ENCODE measurements around the gene ANKUB1. TPM values are rescaled to one million over a fixed set of nuclear protein-coding genes. Genes with fewer than 3 reads are reported as not detected.

The ANKUB1 gene
- total and polyA plus RNA-seq, 9 of the 15 experiments (the other 6 are each of a cell fraction or from before 2014, with no cell fraction given): not detected

GRCh38 chr3:149810846-149811245 is 18.5 kb upstream of the ANKUB1 start:
- TF ChIP-seq MAFF (IDR thresholded peaks at IDR 0.05; ENCODE audit: low read length): no peak
- no peak for TF ChIP-seq YY1 (IDR thresholded peaks at IDR 0.05; ENCODE audit: borderline replicate concordance in 1 of 3, control insufficient read depth in 1 of 3, extremely low read depth in 1 of 3, insufficient read depth in 3 of 3, insufficient read length in 1 of 3, insufficient replicate concordance in 2 of 3, low read depth in 1 of 3, low read length in 2 of 3)
- no peak for TF ChIP-seq FOSL1 (tag; conservative IDR thresholded peaks at IDR 0.05)
- TF ChIP-seq ZSCAN32 (CRISPR knock-in tag; IDR thresholded peaks at IDR 0.05): no peak
- TF ChIP-seq SIX5 (IDR thresholded peaks at IDR 0.05; ENCODE audit: borderline replicate concordance in 1 of 2, insufficient read depth in 1 of 2, low read depth in 1 of 2, low read length in 2 of 2): no peak
- no peak for TF ChIP-seq ZNF253 (CRISPR knock-in tag; conservative IDR thresholded peaks at IDR 0.05)
- TF ChIP-seq KDM1A (IDR thresholded peaks at IDR 0.05): no peak
- no peak for TF ChIP-seq ETV6 (IDR thresholded peaks at IDR 0.05; ENCODE audit: borderline replicate concordance in 1 of 2, low read depth in 2 of 2, low read length in 1 of 2)
- TF ChIP-seq ETV6 (CRISPR knock-in tag; IDR thresholded peaks at IDR 0.05; ENCODE audit: borderline replicate concordance): no peak
- no peak for TF ChIP-seq RB1 (IDR thresholded peaks at IDR 0.05; ENCODE audit: low read depth)
- no peak for TF ChIP-seq ZNF449 (CRISPR knock-in tag; IDR thresholded peaks at IDR 0.05)
- no peak for TF ChIP-seq MCM5 (IDR thresholded peaks at IDR 0.05; ENCODE audit: low read depth)
- TF ChIP-seq FOXJ3 (CRISPR knock-in tag; IDR thresholded peaks at IDR 0.05): no peak
- TF ChIP-seq CC2D1A (IDR thresholded peaks at IDR 0.05): no peak
- no peak for TF ChIP-seq ZMIZ1 (IDR thresholded peaks at IDR 0.05; ENCODE audit: low read depth in 2 of 2, low read length in 2 of 2)
- TF ChIP-seq ESRRB (CRISPR knock-in tag; IDR thresholded peaks at IDR 0.05; ENCODE audit: borderline replicate concordance): no peak
- intact Hi-C loops (cut with micrococcal nuclease) (no loop called here), in situ Hi-C loops (cut with MboI) (no loop called here)
- no peak for DNase-seq (ENCODE audit: extremely low read depth in 1 of 4, low spot score in 3 of 4)
- Histone ChIP-seq H4K20me1 (replicated peaks; ENCODE audit: control insufficient read depth, insufficient read depth, low read length) (no peaks in the 10 kb centered on the region), H3K36me3 (ENCODE audit: control insufficient read depth, insufficient read depth, low read length) (no peaks in the 10 kb centered on the region), H3K27ac (ENCODE audit: extremely low read depth, low read depth, low read length) (no peak overlapping the region), H3K9ac (ENCODE audit: insufficient read depth in 1 of 2, low read depth in 2 of 2, low read length in 2 of 2) (no peak overlapping the region), H3K9me1 (ENCODE audit: control insufficient read depth, insufficient read depth, low read length) (no peaks in the 10 kb centered on the region), H2AFZ (ENCODE audit: low read depth, low read length) (no peak overlapping the region), H3K9me3 (replicated peaks; ENCODE audit: control insufficient read depth, insufficient read depth, low read depth, low read length) (no peaks in the 10 kb centered on the region), H3K4me1 (replicated peaks in 1 of 2; ENCODE audit: control insufficient read depth in 2 of 2, insufficient read depth in 2 of 2, low read length in 2 of 2) (peaks cover 0 to 8% of the 10 kb centered on the region in 2 experiments; a peak in 3 of 5 replicates), H3K4me3 (no peak overlapping the region), H3K4me2 (ENCODE audit: insufficient read depth, low read length) (no peak overlapping the region), H3K27me3 (ENCODE audit: control insufficient read depth in 2 of 2, insufficient read depth in 2 of 2, low read length in 2 of 2) (no peaks in the 10 kb centered on the region), H3K79me2 (ENCODE audit: control insufficient read depth, insufficient read depth, low read length) (peaks cover 22% of the 10 kb centered on the region)
- WGBS (ENCODE audit: insufficient coverage, low coverage, missing lambda C conversion rate): 33% methylated on average over 2 of the region's 2 CpGs
- CTCF ChIA-PET (ENCODE audit: low intra/inter-chr PET ratio): no interaction called here
- POLR2A ChIA-PET: no interaction called here
- FAIRE-seq: no peak
- no TSS peak for BruUV-seq (replicated peaks)
- ATAC-seq: no peak
